NCI-H526 treated with DMSO at 0.1 percent for 48 hours (cell line): ENCODE results near the gene RAI1.

ENCODE experiments used
- DNase-seq: peaks from one replicate; lab custom pipeline; 2025; lab: John Stamatoyannopoulos, UW

The RAI1 gene

GRCh38 chr17:17767154-17767869 lies 86.1 kb downstream of the RAI1 start:
- DNase-seq = no peak

GRCh38 chr17:17767887-17768418 lies 86.7 kb downstream of the RAI1 start:
- DNase-seq = no peak

GRCh38 chr17:17768424-17769088 lies 87.3 kb downstream of the RAI1 start:
- DNase-seq = no peak

GRCh38 chr17:17769869-17770631 lies 88.8 kb downstream of the RAI1 start:
- no peak for DNase-seq

GRCh38 chr17:17770632-17771044 lies 89.4 kb downstream of the RAI1 start:
- DNase-seq = no peak

GRCh38 chr17:17771498-17772201 lies 90.4 kb downstream of the RAI1 start:
- DNase-seq = no peak

- no peak for DNase-seq
Measured at GRCh38 chr17:17772231-17772630, 91.0 kb downstream of the RAI1 start.

GRCh38 chr17:17774009-17774881 lies 93.0 kb downstream of the RAI1 start:
- DNase-seq = no peak

- DNase-seq = no peak
Measured at GRCh38 chr17:17776889-17777288, 95.6 kb downstream of the RAI1 start.

- no peak for DNase-seq
Measured at GRCh38 chr17:17778308-17779014, 97.2 kb downstream of the RAI1 start.

GRCh38 chr17:17779015-17779611 lies 97.9 kb downstream of the RAI1 start:
- DNase-seq = no peak

GRCh38 chr17:17780922-17781590 lies 99.8 kb downstream of the RAI1 start:
- DNase-seq = no peak

- DNase-seq = no peak
Measured at GRCh38 chr17:17781591-17782496, 100.6 kb downstream of the RAI1 start.

- DNase-seq = no peak
Measured at GRCh38 chr17:17782523-17783115, 101.4 kb downstream of the RAI1 start.

- peak; percentile 50 for DNase-seq
Measured at GRCh38 chr17:17783116-17783824, 102.0 kb downstream of the RAI1 start.

- no peak for DNase-seq
Measured at GRCh38 chr17:17783825-17784656, 102.8 kb downstream of the RAI1 start.
